C4-2B (cell line): ENCODE data around the gene NLRC5.

Experiments
- ZFX ChIP-seq: fragments of 450-650 bp; IDR thresholded peaks from 2 replicates; pipeline ENCODE4 v1.6.1; 2017
- TF ChIP-seq, protein P1 (sequence below): fragments of 450-650 bp; conservative IDR thresholded peaks from 2 replicates; pipeline ENCODE4 v1.5.1; 2017; ENCODE audit warnings: mild to moderate bottlenecking

DNA sequence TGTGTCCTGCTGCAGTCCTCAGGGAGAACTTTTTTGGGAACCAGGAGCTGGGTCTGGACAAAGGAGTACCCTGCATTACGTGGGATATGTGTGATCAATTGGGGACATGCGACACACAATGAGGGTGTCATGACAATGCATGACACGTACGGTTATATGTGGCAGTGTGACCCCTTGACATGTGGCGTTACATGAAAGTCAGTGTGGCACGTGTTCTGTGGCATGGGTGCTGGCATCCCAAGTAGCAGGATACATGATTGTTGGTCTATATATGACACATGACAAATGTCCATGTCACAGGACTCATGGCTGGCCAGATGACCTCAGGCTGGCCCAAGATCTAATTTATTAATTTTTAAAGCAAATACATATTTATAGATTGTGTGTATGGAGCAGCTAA, 93.3 kb downstream of the NLRC5 start:
- TF ChIP-seq, protein P1, sequence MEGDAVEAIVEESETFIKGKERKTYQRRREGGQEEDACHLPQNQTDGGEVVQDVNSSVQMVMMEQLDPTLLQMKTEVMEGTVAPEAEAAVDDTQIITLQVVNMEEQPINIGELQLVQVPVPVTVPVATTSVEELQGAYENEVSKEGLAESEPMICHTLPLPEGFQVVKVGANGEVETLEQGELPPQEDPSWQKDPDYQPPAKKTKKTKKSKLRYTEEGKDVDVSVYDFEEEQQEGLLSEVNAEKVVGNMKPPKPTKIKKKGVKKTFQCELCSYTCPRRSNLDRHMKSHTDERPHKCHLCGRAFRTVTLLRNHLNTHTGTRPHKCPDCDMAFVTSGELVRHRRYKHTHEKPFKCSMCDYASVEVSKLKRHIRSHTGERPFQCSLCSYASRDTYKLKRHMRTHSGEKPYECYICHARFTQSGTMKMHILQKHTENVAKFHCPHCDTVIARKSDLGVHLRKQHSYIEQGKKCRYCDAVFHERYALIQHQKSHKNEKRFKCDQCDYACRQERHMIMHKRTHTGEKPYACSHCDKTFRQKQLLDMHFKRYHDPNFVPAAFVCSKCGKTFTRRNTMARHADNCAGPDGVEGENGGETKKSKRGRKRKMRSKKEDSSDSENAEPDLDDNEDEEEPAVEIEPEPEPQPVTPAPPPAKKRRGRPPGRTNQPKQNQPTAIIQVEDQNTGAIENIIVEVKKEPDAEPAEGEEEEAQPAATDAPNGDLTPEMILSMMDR = no peak
- no peak for TF ChIP-seq ZFX
